Lung (tissue), 12 donors: ENCODE results near the gene COL6A5. TPM values are rescaled to one million over a fixed set of nuclear protein-coding genes. Genes with fewer than 3 reads are reported as not detected.
A peak's percentile ranks its signal among the peaks of the same experiment; 100 is the strongest.

Source experiments
- ATAC-seq: fragments of 200-7000 bp; cut with Tn5 transposase; one replicate; pipeline ENCODE4 v1.9.1; 2020; ENCODE audit warnings: moderate number of reproducible peaks; ENCODE audit not compliant: insufficient read depth, low FRiP score
- DNase-seq, 3 donors: peaks; one replicate each; pipeline ENCODE4 v3.0.0-alpha.2; 2013 to 2017
- H3K27ac ChIP-seq, 2 donors: one replicate each; pipeline ENCODE4 v1.5.1; 2013; ENCODE audit warnings: mild to moderate bottlenecking in 2 of 2, moderate library complexity in 2 of 2, control low read depth in 1 of 2, inconsistent platforms in 1 of 2, low read depth in 1 of 2, low read length in 1 of 2
- H3K27me3 ChIP-seq, 3 donors: one replicate each; pipeline ENCODE4 v1.5.1; 2013; ENCODE audit warnings: low read length in 2 of 3; ENCODE audit not compliant: control insufficient read depth in 3 of 3, insufficient read depth in 3 of 3
- H3K36me3 ChIP-seq, 4 donors: one replicate each; pipeline ENCODE4 v1.5.1; 2013; ENCODE audit warnings: low read length in 4 of 4, mild to moderate bottlenecking in 1 of 4, moderate library complexity in 1 of 4; ENCODE audit not compliant: control insufficient read depth in 4 of 4, insufficient read depth in 4 of 4
- H3K4me1 ChIP-seq, 5 donors: one replicate each; pipeline ENCODE4 v1.5.1; 2013; ENCODE audit warnings: low read length in 5 of 5, mild to moderate bottlenecking in 2 of 5, moderate library complexity in 1 of 5; ENCODE audit not compliant: control insufficient read depth in 5 of 5, insufficient read depth in 5 of 5
- H3K4me3 ChIP-seq: one replicate; pipeline ENCODE4 v1.5.1; 2013; ENCODE audit warnings: mild to moderate bottlenecking, control low read depth, moderate library complexity
- H3K9ac ChIP-seq, 2 donors: one replicate each; pipeline ENCODE4 v1.5.1; 2013; ENCODE audit warnings: low read length in 2 of 2, control low read depth in 1 of 2; ENCODE audit not compliant: insufficient read depth in 1 of 2
- H3K9me3 ChIP-seq, 4 donors: one replicate each; pipeline ENCODE4 v1.5.1; 2013; ENCODE audit warnings: low read length in 3 of 4, mild to moderate bottlenecking in 1 of 4, moderate library complexity in 1 of 4; ENCODE audit not compliant: control insufficient read depth in 4 of 4, insufficient read depth in 3 of 4
- CTCF ChIP-seq: IDR thresholded peaks from 2 replicates; pipeline ENCODE4 v1.5.1; 2012; ENCODE audit warnings: mild to moderate bottlenecking; ENCODE audit errors: control extremely low read depth, extremely low read depth
- WGBS, 2 donors: extraction: QIAGEN DNeasy Blood & Tissue Kit; methylation state at CpG; one replicate each; pipeline ENCODE4 v1.1.7; 2013; 5-methylcytosine and 5-hydroxymethylcytosine counted together
- polyA plus RNA-seq, 2 donors: library from polyadenylated mRNA; stranded (reverse); fragments of 200-250 nt; gene quantifications; one replicate each; pipeline ENCODE4 v1.2.1, GENCODE V29; 2013
- total RNA-seq, 2 donors: library from RNA; depleted of rRNA in 1 of 2; stranded (reverse); fragments of >200 nt in 1 of 2; gene quantifications; one replicate each; pipeline ENCODE4 v1.2.1, GENCODE V29; 2014 to 2021
- donor health status: control.
- donor health status: control.
- donor health status: Bipolar disorder and iron deficiency.
- donor health status: healthy.
- donor health status: DM: yes; HTN: yes; CAD: no.

The COL6A5 gene
- total and polyA plus RNA-seq, 4 donors = 0.90 to 9.4 (median 4.4) TPM

- Histone ChIP-seq H3K4me3 (no peak overlapping the region), H3K36me3 (no peaks in the 10 kb centered on the region), H3K4me1 (peaks cover 0 to 7% (median 0%) of the 10 kb centered on the region in 5 donors), H3K27ac (no peak overlapping the region), H3K27me3 (no peaks in the 10 kb centered on the region), H3K9ac (peak overlapping the region in 1 of 2 donors; percentile 6), H3K9me3 (no peaks in the 10 kb centered on the region)
- no peak for TF ChIP-seq CTCF
- DNase-seq (no peak), ATAC-seq (no peak)
- WGBS, 2 donors = 72 to 74% methylated on average over 2 of the region's 2 CpGs
Measured at GRCh38 chr3:130488769-130489450, 143.4 kb downstream of the COL6A5 start.

- Histone ChIP-seq H3K27ac (no peak overlapping the region), H3K9me3 (no peaks in the 10 kb centered on the region), H3K4me1 (peaks cover 0 to 7% (median 0%) of the 10 kb centered on the region in 5 donors), H3K4me3 (no peak overlapping the region), H3K27me3 (no peaks in the 10 kb centered on the region), H3K36me3 (no peaks in the 10 kb centered on the region), H3K9ac (no peak overlapping the region)
- WGBS, 2 donors = 79 to 80% methylated on average over 1 of the region's 1 CpG
- ATAC-seq (no peak), DNase-seq (no peak)
- no peak for TF ChIP-seq CTCF
Measured at GRCh38 chr3:130490241-130490640, 144.8 kb downstream of the COL6A5 start.

- no peak for TF ChIP-seq CTCF
- H3K36me3 ChIP-seq = no peaks in the 10 kb centered on the region
- H3K27ac ChIP-seq = no peak overlapping the region
- no peak overlapping the region for H3K9ac ChIP-seq
- ATAC-seq (no peak), DNase-seq (no peak)
- H3K27me3 ChIP-seq = no peaks in the 10 kb centered on the region
- WGBS, 2 donors = 74 to 78% methylated on average over 6 of the region's 6 CpGs
- H3K4me3 ChIP-seq = no peak overlapping the region
- no peaks in the 10 kb centered on the region for H3K9me3 ChIP-seq
- H3K4me1 ChIP-seq = peaks cover 0 to 7% (median 0%) of the 10 kb centered on the region in 5 donors
Measured at GRCh38 chr3:130491431-130491830, 146.0 kb downstream of the COL6A5 start.
